ENCODE measurements around the gene BAZ2B.

GRCh38 chr2:159648643-159649042 is 32.3 kb upstream of the BAZ2B start:
- TF ChIP-seq POLR2A (IDR thresholded peaks at IDR 0.05; ENCODE audit: low read depth, low read length): no peak
- TF ChIP-seq POLR2AphosphoS5 (IDR thresholded peaks at IDR 0.05; ENCODE audit: low read depth, low read length): no peak
- TF ChIP-seq TAF1 (IDR thresholded peaks at IDR 0.05; ENCODE audit: low read depth, low read length): no peak
- no peak for TF ChIP-seq PAX5 (IDR thresholded peaks at IDR 0.05; ENCODE audit: insufficient read depth, low read length, severe bottlenecking)
- no peak for TF ChIP-seq SPI1 (IDR thresholded peaks at IDR 0.05; ENCODE audit: low read depth, low read length)
- TF ChIP-seq POU2F2 (IDR thresholded peaks at IDR 0.05; ENCODE audit: low read depth, low read length): no peak
